H1 (cell line): ENCODE results near the gene AWAT2. TPM values are rescaled to one million over a fixed set of nuclear protein-coding genes. Genes with fewer than 3 reads are reported as not detected.

Experiments used
- CTCF ChIA-PET: fragments of 300-600 bp; sonication (Branson Sonifier 250); formaldehyde crosslinking; loops from one replicate; lab custom pipeline; 2021; ENCODE audit not compliant: partially characterized antibody; lab: Charles Lee
- POLR2A ChIA-PET: fragments of 300-600 bp; sonication (Branson Sonifier 250); formaldehyde crosslinking; loops from one replicate; lab custom pipeline; 2021; ENCODE audit warnings: inconsistent platforms; ENCODE audit not compliant: partially characterized antibody; lab: Charles Lee
- DNase-seq, 2 experiments: peaks; one replicate each; pipeline versions ENCODE4 v3.0.0 to v3.0.0-alpha.2; 2010 to 2022; ENCODE audit warnings: low spot score in 2 of 2, low read depth in 1 of 2, mixed read lengths in 1 of 2
- FAIRE-seq: peaks from 2 replicates; lab custom pipeline; 2011; peaks lifted over from hg19 to GRCh38; lab: Jason Lieb, UNC
- H2AFZ ChIP-seq: 2 replicates; pipeline ENCODE4 v1.8.1; 2012; ENCODE audit warnings: low read length, inconsistent platforms
- H2AK5ac ChIP-seq: 2 replicates; pipeline ENCODE4 v1.6.1; 2013; ENCODE audit warnings: low read depth, low read length
- H2BK120ac ChIP-seq: replicated peaks from 2 replicates; pipeline ENCODE3; 2013; ENCODE audit warnings: low read depth, low read length, inconsistent platforms
- H2BK12ac ChIP-seq: 2 replicates; pipeline ENCODE4 v1.6.1; 2013; ENCODE audit warnings: low read depth, low read length
- H2BK15ac ChIP-seq: 2 replicates; pipeline ENCODE4 v1.6.1; 2013; ENCODE audit warnings: low read length
- H2BK20ac ChIP-seq: 2 replicates; pipeline ENCODE4 v1.6.1; 2013; ENCODE audit warnings: low read length
- H2BK5ac ChIP-seq: 2 replicates; pipeline ENCODE4 v1.6.1; 2013; ENCODE audit warnings: low read depth, low read length
- H3K14ac ChIP-seq: 2 replicates; pipeline ENCODE4 v1.6.1; 2013; ENCODE audit warnings: inconsistent platforms; ENCODE audit not compliant: insufficient read length
- H3K18ac ChIP-seq: 2 replicates; pipeline ENCODE4 v1.6.1; 2013; ENCODE audit warnings: low read length; ENCODE audit errors: extremely low read depth
- H3K23ac ChIP-seq: 2 replicates; pipeline ENCODE4 v1.6.1; 2013; ENCODE audit warnings: inconsistent platforms; ENCODE audit not compliant: insufficient read length
- H3K23me2 ChIP-seq: 2 replicates; pipeline ENCODE4 v1.6.1; 2013; ENCODE audit warnings: low read depth, low read length
- H3K27ac ChIP-seq: 2 replicates; pipeline ENCODE4 v1.6.1; 2011; ENCODE audit warnings: low read depth, low read length, inconsistent platforms
- H3K27me3 ChIP-seq, 4 experiments: replicated peaks in 1 of 4; 1 replicate in 1 of 4; 2 replicates in 3 of 4; pipeline versions ENCODE4 v1.6.1 to v1.8.1; 2011 to 2013; ENCODE audit warnings: low read length in 3 of 4, mild to moderate bottlenecking in 3 of 4, inconsistent platforms in 2 of 4, mixed read lengths in 2 of 4, moderate library complexity in 1 of 4; ENCODE audit not compliant: control insufficient read depth in 3 of 4, insufficient read depth in 3 of 4; ENCODE audit errors: extremely low read depth in 1 of 4
- H3K36me3 ChIP-seq, 4 experiments: 2 replicates each; pipeline versions ENCODE4 v1.6.1 to v1.8.1; 2011 to 2013; ENCODE audit warnings: mild to moderate bottlenecking in 4 of 4, low read length in 3 of 4, moderate library complexity in 2 of 4, control low read depth in 1 of 4, inconsistent platforms in 1 of 4; ENCODE audit not compliant: insufficient read depth in 4 of 4, control insufficient read depth in 2 of 4
- H3K4ac ChIP-seq: replicated peaks from 2 replicates; pipeline ENCODE3; 2013; ENCODE audit warnings: low read length, low read depth, mixed read lengths, inconsistent platforms; ENCODE audit not compliant: insufficient read length
- H3K4me1 ChIP-seq, 4 experiments: replicated peaks in 1 of 4; 1 replicate in 1 of 4; 2 replicates in 3 of 4; pipeline versions ENCODE4 v1.6.1 to v1.8.1; 2011 to 2013; ENCODE audit warnings: low read length in 3 of 4, inconsistent platforms in 2 of 4, mixed read lengths in 1 of 4; ENCODE audit not compliant: insufficient read depth in 4 of 4, control insufficient read depth in 3 of 4
- H3K4me2 ChIP-seq, 2 experiments: 2 replicates each; pipeline versions ENCODE4 v1.6.1 to v1.8.1; 2011 to 2013; ENCODE audit warnings: low read depth in 2 of 2, low read length in 2 of 2, control low read depth in 1 of 2, inconsistent platforms in 1 of 2, mild to moderate bottlenecking in 1 of 2; ENCODE audit not compliant: insufficient read depth in 1 of 2
- H3K4me3 ChIP-seq, 4 experiments: fragments of 200-600, 300-600 bp in 1 of 4; sonication (generic), shearing (Covaris generic), sonication (Bioruptor Twin) in 1 of 4; 2 replicates each; pipeline versions ENCODE4 v1.5.1 to v1.8.1; 2011 to 2016; ENCODE audit warnings: low read length in 4 of 4, low read depth in 3 of 4, control low read depth in 2 of 4, inconsistent platforms in 2 of 4, mild to moderate bottlenecking in 2 of 4, mixed read lengths in 1 of 4, moderate library complexity in 1 of 4; ENCODE audit not compliant: insufficient read depth in 2 of 4; ENCODE audit errors: extremely low read depth in 1 of 4
- H3K56ac ChIP-seq: replicated peaks from 2 replicates; pipeline ENCODE3; 2013; ENCODE audit warnings: low read depth, mild to moderate bottlenecking, mixed read lengths, low read length, inconsistent platforms; ENCODE audit not compliant: insufficient read length
- H3K79me1 ChIP-seq: 2 replicates; pipeline ENCODE4 v1.6.1; 2013; ENCODE audit warnings: low read depth, low read length, control low read depth
- H3K79me2 ChIP-seq, 2 experiments: 2 replicates each; pipeline versions ENCODE4 v1.6.1 to v1.8.1; 2012 to 2013; ENCODE audit warnings: low read length in 2 of 2, mild to moderate bottlenecking in 2 of 2, inconsistent platforms in 1 of 2; ENCODE audit not compliant: insufficient read depth in 2 of 2, control insufficient read depth in 1 of 2
- H3K9ac ChIP-seq, 4 experiments: replicated peaks in 1 of 4; 1 replicate in 1 of 4; 2 replicates in 3 of 4; pipeline versions ENCODE4 v1.6.1 to v1.8.1; 2011 to 2013; ENCODE audit warnings: low read depth in 3 of 4, low read length in 3 of 4, control low read depth in 2 of 4, mild to moderate bottlenecking in 2 of 4, moderate library complexity in 2 of 4, inconsistent platforms in 1 of 4; ENCODE audit errors: extremely low read depth in 1 of 4
- H3K9me3 ChIP-seq, 2 experiments: 2 replicates each; pipeline versions ENCODE4 v1.6.1 to v1.8.1; 2012 to 2013; ENCODE audit warnings: mild to moderate bottlenecking in 2 of 2, moderate library complexity in 2 of 2, control low read depth in 1 of 2, inconsistent platforms in 1 of 2, low read depth in 1 of 2, low read length in 1 of 2, mixed read lengths in 1 of 2; ENCODE audit not compliant: insufficient read depth in 2 of 2
- H4K20me1 ChIP-seq, 2 experiments: replicated peaks in 1 of 2; 2 replicates each; pipeline versions ENCODE3 to v1.8.1; 2011 to 2013; ENCODE audit warnings: inconsistent platforms in 2 of 2, low read length in 2 of 2, mild to moderate bottlenecking in 1 of 2; ENCODE audit not compliant: insufficient read depth in 2 of 2, control insufficient read depth in 1 of 2
- H4K5ac ChIP-seq: 2 replicates; pipeline ENCODE4 v1.6.1; 2013; ENCODE audit warnings: low read length, low read depth, mixed read lengths, inconsistent platforms; ENCODE audit not compliant: insufficient read length
- H4K8ac ChIP-seq: 2 replicates; pipeline ENCODE4 v1.8.0; 2013; ENCODE audit warnings: mild to moderate bottlenecking, moderate library complexity, low read length, inconsistent platforms; ENCODE audit not compliant: insufficient read depth; ENCODE audit errors: extremely low read depth
- H4K91ac ChIP-seq: replicated peaks from 2 replicates; pipeline ENCODE3; 2013; ENCODE audit warnings: low read length, mixed read lengths, inconsistent platforms; ENCODE audit not compliant: insufficient read length
- JUN ChIP-seq: IDR thresholded peaks from 2 replicates; pipeline ENCODE4 v1.6.1; 2011; ENCODE audit warnings: low read depth, mild to moderate bottlenecking, improper control_type of control experiment, low read length
- MAX ChIP-seq: IDR thresholded peaks from 2 replicates; pipeline ENCODE4 v1.6.1; 2012; ENCODE audit warnings: inconsistent platforms
- NANOG ChIP-seq: IDR thresholded peaks from 2 replicates; pipeline ENCODE4 v1.6.1; 2011; ENCODE audit warnings: low read length, low read depth, mild to moderate bottlenecking, inconsistent platforms; ENCODE audit not compliant: insufficient read depth, poor library complexity, severe bottlenecking
- PHF8 ChIP-seq: fragments of 200-600 bp; sonication (generic); conservative IDR thresholded peaks from 2 replicates; pipeline ENCODE4 v1.7.1; 2012; ENCODE audit warnings: low read depth, mild to moderate bottlenecking, inconsistent platforms, low read length, moderate library complexity
- RFX5 ChIP-seq: IDR thresholded peaks from 2 replicates; pipeline ENCODE4 v1.6.1; 2011; ENCODE audit warnings: low read depth, low read length, improper control_type of control experiment, borderline replicate concordance
- SIN3A ChIP-seq, 2 experiments: IDR thresholded peaks in 1 of 2; conservative IDR thresholded peaks in 1 of 2; 2 replicates each; pipeline ENCODE4 v1.6.1; 2011 to 2012; ENCODE audit warnings: low read length in 2 of 2, improper control_type of control experiment in 1 of 2, low read depth in 1 of 2, mild to moderate bottlenecking in 1 of 2
- WGBS, 2 experiments: shearing (Covaris generic) in 1 of 2; methylation state at CpG; one replicate each; pipeline versions ENCODE4 v1.1.6 to v1.1.7; 2013 to 2015; ENCODE audit warnings: low lambda C conversion rate in 2 of 2, mixed read lengths in 2 of 2, inconsistent platforms in 1 of 2, low coverage in 1 of 2, missing lambda C conversion rate in 1 of 2; ENCODE audit not compliant: insufficient replicate concordance in 2 of 2, insufficient coverage in 1 of 2, insufficient read length in 1 of 2; ENCODE audit errors: extremely low coverage in 1 of 2, missing lambda C conversion rate in 1 of 2; 5-methylcytosine and 5-hydroxymethylcytosine counted together
- polyA plus RNA-seq, 7 experiments: library from polyadenylated mRNA; depleted of rRNA in 3 of 7; stranded (reverse) in 5 of 7; unstranded in 2 of 7; fragments of >200 nt in 5 of 7; fragments of 200-250 nt in 2 of 7; gene quantifications; 1 replicate in 5 of 7; 2 replicates in 1 of 7; 4 replicates in 1 of 7; pipeline versions ENCODE4 v1.2.1 to v1.2.3, GENCODE V29; 2011 to 2013; ENCODE audit warnings: missing spikeins in 2 of 7, mixed read lengths in 2 of 7
- total RNA-seq: library from RNA; stranded (reverse); fragmentation: NEBNext Ultra II Directional; extraction: Animal tissue kit (Norgen Biotek cat#: 25700); gene quantifications from 2 replicates; pipeline ENCODE4 v1.2.1, GENCODE V29; 2021

Gene AWAT2
- total and polyA plus RNA-seq, 2 of the 8 experiments (the other 6 are each of a cell fraction or from before 2014, with no cell fraction given) = not detected

- Histone ChIP-seq H3K27ac (no peak overlapping the region), H3K9ac (no peak overlapping the region), H4K20me1 (no peaks in the 10 kb centered on the region), H3K23me2 (no peaks in the 10 kb centered on the region), H3K4me3 (no peak overlapping the region), H2BK120ac (no peak overlapping the region), H2BK15ac (no peak overlapping the region), H2BK12ac (no peak overlapping the region), H3K27me3 (no peaks in the 10 kb centered on the region), H3K14ac (no peak overlapping the region), H2AFZ (no peak overlapping the region), H4K8ac (no peak overlapping the region), H3K36me3 (no peaks in the 10 kb centered on the region), H3K4me2 (no peak overlapping the region), H4K91ac (no peak overlapping the region), H3K79me2 (no peaks in the 10 kb centered on the region), H2BK20ac (no peak overlapping the region), H3K56ac (no peak overlapping the region), H3K4ac (no peak overlapping the region), H2AK5ac (no peak overlapping the region), H3K23ac (no peak overlapping the region), H3K9me3 (no peaks in the 10 kb centered on the region), H3K79me1 (no peaks in the 10 kb centered on the region), H3K18ac (no peak overlapping the region), H4K5ac (no peak overlapping the region), H3K4me1 (peaks cover 0 to 2% (median 0%) of the 10 kb centered on the region in 4 experiments; a peak in 1 of 7 replicates), H2BK5ac (no peak overlapping the region)
- no peak for FAIRE-seq
- WGBS, 2 experiments = 92 to 100% methylated on average over 1 to 3 of the region's 4 CpGs
- ChIA-PET POLR2A (no interaction called here), CTCF (no interaction called here)
- no peak for DNase-seq
- TF ChIP-seq SIN3A (conservative IDR thresholded peaks at IDR 0.05 in 1 of 2, IDR thresholded peaks at IDR 0.05 in 1 of 2; ENCODE audit: low read depth in 1 of 2, low read length in 2 of 2) = no peak
- TF ChIP-seq RFX5 = no peak
- TF ChIP-seq MAX = no peak
- TF ChIP-seq NANOG = no peak
- no peak for TF ChIP-seq PHF8
- TF ChIP-seq JUN = no peak
These were observed 22.9 kb downstream of the AWAT2 start for GRCh38 chrX:70026851-70027200.
